Measurements from ENCODE around the gene GPER1.
"Not testable (repeated sequence)": the region's sequence is repeated elsewhere in the genome, so short reads cannot be mapped to it uniquely, and the experiment has no call there.

The GPER1 gene

DNA sequence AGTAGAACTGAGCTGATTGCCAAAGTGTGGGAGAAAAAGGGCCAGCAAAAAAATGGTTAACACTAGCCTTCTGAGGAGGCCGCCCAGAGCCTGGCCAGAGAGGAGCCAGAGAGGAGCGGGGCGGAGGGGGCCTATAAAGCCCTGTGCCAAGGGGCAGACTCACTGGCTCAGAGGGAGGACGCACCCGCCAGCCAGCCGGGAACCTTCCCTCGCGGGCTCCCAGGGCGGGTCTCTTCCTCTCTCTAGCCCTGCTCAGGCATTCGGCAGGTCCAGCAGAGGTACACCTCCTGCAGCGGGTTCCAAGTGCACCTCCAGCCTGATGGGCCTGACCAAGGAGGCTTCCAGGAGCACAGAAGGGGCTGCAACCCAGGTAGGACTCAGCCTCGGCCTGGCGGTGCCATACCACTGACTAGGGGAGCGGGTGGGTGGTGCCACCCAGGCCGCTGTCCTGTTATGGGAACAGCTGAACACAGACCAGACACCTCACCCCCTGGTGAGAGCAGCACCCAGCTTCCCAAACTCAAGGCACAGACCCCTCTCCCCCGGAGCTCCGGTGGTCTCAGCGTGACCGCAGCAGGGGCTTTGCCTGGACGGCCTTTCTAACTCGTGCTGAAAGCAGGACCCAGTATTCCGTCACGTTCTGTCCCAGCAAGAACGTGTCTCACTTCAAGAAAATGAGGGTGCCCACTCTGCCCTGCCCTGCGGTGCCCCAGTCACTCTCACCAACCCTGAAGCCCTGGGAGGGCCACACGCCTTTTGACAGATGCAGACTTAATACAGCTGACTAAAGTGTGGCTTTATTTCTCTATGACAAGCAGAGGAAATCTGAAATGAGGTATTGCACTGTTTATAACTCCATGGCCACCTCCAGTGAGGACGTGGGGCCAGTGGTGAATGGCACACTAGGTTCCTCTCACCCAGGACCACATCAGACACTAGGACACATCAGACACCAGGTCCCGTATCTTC, at the start of gene GPER1:
Gene GPER1, plus strand, starts transcription at position 162 of the 969 bp plus-strand sequence. CDS start 3,616 bp downstream, outside the sequence.
- no peak for DNase-seq (ENCODE audit: low spot score)

DNA sequence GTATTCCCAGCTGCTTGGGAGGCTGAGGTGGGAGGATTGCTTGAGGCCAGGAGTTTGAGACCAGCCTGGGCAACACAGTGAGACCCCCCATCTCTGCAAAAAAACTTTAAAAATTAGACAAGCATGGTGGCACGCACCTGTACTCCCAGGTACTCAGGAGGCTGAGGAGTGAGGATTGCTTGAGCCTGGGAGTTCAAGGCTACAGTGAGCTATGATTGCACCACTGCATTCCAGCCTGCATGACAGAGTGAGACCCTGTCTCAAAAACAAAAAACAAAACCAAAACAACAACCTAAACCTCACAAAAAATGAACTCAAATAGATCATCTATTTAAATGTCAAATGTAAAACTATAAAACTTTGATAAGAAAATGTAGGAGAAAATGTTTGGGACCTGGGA, 47.7 kb upstream of the GPER1 start:
- DNase-seq (ENCODE audit: low spot score), result not testable (repeated sequence)

DNA sequence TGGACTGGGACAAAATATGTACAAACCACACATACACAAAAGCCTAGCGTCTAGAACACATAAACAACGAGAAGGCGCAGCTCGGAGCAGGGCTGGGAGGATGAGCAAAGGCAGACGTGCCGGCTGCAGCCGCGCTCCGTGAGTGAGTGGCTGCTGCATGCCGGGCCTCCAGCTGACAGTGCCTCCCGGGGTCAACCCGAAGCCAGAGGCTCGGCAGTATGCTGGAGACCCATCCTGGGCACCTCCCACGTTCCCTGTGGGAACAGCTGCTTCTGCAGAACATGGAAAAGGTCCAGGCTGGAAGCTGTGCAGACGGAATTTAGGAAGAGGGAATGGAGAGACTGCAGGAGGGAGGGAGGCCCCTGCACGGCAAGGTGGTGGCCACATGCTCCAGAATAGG, 47.1 kb upstream of the GPER1 start:
- no peak for DNase-seq (ENCODE audit: low spot score)

DNA sequence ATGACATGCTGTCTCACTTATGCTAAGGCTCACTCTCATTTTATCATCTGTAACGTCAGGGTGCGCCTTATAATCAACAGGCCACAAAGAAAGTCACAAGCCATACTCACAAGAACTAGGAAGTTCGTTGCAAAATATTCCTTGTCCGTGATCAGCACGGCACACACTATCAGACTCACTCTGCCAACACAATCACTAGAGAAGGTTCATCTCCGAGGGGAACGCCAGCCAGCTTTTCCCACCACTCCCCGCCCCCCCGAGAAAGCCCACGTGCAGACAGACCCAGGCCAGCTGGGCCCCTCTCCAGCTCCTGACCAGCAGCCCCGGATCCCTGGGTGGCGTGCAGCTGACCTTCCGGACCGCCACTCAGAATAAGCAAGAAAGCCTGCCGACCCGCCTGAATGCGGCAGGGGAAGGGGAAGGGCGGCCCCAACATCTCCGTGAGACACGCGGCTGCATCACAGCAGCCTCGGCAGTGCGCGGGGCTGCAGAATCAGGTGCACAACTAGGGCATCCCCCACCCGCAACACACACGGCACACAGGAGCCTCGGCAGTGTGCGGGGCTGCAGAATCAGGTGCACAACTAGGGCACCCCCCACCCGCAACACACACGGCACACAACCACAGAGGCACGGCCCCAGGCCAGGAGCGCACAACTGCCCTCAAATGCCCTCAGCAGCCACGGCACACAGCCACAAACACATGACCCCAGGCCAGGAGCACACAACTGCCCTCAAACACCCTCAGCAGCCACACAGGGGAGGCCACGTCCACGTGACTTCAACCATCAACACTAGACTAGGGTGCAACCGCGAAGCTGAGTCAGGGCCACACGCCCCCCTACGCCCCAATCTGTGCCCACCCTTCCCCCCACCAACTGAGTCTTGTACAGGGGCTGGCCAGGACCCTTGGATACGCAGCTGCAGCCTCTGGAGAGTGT, 46.1 kb upstream of the GPER1 start:
- peak; percentile 24 for DNase-seq (ENCODE audit: low spot score)

DNA sequence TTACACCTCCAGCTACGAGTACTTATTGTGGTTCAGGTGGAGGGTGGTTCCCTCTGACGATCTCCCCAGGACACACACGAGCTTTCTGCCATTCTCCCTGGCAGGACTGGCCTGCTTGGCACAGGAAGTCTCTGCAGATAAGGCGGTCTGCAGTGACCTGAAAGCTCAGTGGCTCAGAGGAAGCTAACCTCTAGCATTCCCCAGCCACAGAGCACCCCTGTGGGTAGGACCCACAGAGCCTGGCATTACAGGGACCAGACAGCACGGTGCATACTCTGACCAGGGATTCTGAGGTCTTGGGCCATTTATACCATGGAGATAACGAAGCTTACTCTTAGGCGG, 45.5 kb upstream of the GPER1 start:
- DNase-seq (ENCODE audit: low spot score), result peak; percentile 70

DNA sequence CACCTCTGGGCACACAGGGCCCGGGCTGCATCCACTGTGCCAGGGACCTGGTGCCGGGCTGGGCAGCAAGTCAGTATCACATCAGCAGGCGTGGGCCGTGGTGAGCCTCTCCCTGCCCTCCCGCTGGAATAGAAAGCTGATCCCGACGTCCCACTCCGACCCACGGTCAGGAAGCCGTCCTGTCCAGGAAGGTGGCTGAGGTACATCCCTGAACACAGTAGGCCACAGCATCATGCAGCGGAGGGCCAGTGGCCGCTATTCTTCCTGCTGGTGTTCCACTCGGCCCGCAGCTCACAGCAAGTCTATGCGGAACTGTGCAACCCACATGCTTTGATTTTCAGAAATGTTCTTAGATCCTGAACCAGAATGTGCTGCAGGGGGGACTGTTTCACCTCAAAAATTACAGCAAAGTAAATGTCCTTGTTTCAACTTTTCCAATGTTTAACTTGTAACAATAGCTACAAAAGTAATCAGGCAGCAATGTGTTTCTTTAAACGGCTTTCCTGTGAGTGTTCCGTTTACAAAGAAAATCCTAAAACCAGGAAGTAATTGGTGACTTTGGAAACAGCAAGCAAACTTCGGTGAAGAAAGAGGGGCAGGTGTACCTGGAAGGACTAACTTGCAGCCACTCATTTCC, 44.2 kb upstream of the GPER1 start:
- DNase-seq (ENCODE audit: low spot score), result peak; percentile 44

DNA sequence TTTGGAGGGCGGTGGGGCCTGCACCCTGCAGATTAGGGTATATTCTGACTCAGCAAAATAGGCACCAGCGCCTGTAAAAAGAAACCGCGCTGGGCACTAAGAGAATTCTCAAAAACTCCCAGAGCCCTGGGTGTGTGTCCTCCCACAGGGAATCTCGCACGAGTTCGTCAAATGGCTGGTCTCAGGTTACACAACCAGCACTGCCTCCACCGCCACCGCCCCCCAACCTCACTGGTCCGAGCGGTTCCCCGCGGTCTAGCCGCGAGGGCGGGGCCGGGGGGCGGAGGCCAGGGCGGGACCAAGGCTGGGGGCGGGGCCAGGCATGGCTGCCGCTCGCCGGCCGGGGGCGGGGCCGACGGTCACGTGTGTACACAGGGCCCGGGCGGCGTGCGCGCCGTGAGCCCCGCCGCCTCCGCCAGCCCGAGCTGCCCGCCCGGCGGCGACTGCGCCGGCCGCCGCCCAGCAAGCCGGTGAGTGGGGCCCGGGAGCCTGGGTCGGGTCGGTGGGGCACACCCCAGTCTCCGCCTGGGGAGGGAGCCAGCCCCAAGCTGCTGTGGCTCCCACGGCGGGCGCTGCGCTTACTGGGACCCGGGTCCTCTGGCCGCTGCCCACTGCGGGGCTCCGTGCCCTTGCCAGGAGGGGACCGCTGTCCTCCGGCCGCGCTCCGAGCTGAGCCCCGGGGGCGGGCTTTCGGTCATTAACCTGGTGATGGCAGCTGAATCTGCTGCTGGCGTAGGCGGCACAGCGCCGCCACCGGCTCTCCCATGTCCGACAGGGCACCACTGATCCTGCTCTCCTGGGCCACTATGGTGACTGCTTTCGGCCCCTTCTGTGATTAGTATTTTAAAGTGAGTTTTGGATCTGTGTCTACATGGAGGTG, 43.5 kb upstream of the GPER1 start, which contains the start of gene GPR146:
Gene GPR146, plus strand, starts transcription at position 358 of the 880 bp plus-strand sequence. CDS start 12,970 bp downstream, outside the sequence.
- peak; percentile 94 for DNase-seq (ENCODE audit: low spot score)

DNA sequence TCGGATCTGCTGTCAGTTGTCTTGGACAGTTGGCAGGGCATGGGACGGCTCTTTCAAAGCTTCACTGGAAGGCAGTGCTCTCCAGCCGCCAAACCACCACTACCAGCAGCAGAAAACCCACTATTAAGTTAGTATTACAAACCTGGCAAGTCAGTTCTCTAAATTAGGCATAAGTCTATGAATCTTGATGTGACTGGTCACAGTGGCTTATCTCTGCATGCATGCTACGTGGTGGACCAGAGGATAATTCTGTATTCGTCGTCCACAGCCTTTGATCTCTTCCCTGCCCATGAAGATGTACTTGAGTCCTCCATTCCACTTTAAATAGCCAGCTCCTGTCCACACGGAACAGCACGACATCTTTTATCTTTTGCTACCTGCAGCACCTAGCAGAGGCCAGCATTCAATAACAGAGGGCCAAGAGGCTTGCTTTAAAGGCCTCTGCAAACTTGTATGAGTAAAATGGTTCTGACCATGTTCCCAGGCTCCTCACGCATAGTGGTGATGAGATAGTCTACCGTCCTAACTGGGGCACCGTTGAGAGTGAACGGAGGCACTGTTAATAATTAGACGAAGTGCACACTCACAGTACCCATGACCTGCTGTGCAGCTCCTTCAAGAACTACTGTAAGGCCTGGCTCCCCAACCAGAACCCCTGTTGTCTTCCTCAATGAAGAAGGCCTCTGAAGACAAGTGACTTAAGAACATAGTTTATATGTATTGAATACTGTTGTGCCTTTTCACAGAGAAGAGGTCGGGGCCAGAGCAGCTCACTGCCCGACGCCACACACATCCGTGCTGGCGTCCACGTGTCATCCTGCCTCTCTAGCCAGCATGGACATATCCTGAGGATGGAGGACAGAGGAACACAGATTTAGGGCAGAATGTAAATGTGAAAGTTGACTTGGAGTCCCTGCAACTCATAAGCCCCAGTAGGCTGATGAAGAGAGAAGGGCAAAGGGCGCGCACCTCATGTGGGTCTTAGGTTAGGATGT, 42.5 kb upstream of the GPER1 start:
- peak; percentile 52 for DNase-seq (ENCODE audit: low spot score)

DNA sequence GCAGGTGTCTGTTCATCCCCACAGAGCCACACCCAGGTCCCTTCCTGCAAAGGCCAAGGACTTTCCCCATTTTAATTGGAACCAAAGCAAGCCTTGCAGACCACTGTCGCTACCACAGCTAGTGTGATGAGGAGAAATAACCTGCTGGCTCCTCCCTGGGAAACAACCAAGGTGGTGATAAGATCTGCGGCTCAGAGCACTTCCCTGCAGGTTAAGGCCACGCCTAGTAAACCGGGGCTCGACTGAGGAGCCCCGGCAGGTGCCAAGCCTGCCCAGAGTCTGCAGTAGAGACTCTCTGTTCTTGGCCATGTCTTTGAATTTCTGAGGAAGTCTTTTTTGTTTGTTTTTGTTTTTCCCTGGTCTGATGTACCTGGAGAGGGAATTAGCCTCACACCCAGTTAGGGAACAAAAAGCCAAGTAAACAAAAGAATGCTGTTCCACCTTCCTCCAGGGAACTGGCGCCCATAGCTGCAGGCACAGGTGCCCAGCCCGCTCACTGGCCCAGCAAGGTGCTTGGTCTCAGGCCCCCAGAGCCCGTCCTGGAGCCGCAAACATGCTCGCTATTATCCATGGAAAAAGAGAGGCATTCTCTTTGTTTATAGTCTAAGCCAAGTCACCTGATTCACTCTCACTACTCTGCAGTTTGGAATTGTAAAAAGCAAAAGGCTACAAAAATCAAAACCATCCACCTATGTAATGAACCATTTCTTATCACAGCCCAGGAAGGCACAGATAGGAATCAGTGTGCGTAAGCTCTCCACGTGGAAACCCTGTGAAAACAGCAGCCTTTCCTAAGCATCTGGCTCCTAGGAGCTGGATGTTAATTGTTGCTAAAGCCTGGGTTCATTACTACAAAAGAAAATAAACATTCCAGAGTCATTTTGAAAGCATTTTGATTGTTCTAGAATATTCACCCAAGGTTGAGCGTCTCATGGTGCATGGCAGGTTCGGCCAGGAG, 40.9 kb upstream of the GPER1 start:
- no peak for DNase-seq (ENCODE audit: low spot score)

DNA sequence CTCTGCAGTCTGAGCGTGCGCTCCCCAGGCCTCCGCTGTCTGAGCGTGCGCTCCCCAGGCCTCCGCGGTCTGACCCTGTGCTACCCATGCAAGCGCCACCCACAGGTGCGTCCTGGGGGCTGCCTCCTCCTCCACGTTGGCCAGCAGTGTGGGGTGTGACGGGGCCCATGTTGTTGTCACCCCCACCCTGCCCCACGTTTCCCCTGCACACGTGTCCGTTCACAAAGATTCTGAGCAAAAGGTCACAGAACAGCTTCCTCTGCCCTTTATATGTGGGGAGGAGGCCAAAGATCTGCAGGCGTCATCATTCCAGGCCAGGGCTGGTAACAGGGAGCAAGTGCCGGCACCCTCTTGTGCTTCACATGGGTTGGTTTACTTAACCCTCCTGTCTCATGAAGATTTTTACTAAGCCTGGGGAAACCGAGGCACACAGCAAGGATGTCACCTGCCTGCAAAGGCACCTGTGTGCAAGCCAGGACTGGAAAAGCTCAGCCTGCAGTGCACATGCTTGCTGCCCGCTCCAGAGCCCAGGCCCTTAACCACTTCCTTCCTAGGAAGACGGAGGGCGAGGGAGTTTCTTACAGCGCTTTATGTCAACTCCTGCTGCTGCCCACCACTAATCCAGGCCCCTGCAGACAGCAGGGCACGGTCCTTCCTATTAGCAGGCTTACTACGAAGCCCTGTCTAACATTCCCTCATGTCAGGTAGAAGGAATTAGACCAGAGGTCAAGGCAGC, 38.7 kb upstream of the GPER1 start:
- DNase-seq (ENCODE audit: low spot score), result no peak

DNA sequence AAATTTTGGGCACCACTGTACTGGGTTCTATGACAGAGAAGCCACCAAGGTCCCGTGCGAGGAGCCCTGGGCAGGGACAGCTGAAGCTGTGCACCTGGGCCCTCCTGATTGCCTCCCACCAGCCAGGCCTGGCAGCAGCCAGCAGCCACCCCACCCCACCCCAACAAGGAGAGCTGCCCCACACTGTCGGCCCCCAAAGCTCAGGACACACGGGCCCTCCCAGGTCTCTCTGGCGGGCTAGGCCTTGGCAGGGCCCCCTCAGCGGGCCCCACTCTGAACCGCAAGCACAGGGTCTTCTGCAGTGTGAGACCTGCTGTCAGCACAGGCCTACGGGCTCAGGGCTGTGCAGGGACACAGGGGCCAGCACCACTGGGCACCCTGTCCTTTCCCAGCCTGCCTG, 38.1 kb upstream of the GPER1 start:
- DNase-seq (ENCODE audit: low spot score), result no peak

DNA sequence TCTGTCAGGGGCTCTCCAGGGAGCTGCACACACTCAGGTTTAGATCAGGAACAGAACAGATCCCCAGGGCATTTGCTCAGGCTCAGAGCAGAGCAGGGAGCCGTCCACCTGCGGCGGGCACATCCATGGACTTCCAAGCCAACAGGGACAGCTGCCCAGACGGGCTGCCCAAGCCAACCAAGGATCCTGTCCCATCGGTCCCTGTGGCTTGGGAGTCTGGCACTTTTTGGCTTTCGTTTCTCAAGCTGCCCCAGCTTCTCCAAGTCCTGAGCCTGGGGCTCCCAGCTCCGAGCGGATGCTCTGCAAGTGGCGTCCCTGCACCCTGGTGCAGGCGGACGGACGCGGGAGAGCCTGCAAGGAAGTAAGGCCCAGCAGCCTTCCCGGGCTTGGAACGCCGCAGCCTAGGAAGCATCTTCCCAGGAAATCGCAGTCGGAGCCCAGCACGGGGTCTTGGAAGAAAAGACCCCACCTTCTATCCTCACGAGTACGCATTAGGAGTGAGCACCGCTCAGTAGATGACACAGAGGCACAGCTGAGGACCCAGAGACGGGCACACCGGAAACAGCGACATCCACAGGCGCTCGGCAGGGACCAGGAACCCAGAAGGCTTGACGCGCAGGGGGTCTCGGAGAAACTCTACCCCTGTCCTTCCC, 37.5 kb upstream of the GPER1 start:
- DNase-seq (ENCODE audit: low spot score), result no peak

DNA sequence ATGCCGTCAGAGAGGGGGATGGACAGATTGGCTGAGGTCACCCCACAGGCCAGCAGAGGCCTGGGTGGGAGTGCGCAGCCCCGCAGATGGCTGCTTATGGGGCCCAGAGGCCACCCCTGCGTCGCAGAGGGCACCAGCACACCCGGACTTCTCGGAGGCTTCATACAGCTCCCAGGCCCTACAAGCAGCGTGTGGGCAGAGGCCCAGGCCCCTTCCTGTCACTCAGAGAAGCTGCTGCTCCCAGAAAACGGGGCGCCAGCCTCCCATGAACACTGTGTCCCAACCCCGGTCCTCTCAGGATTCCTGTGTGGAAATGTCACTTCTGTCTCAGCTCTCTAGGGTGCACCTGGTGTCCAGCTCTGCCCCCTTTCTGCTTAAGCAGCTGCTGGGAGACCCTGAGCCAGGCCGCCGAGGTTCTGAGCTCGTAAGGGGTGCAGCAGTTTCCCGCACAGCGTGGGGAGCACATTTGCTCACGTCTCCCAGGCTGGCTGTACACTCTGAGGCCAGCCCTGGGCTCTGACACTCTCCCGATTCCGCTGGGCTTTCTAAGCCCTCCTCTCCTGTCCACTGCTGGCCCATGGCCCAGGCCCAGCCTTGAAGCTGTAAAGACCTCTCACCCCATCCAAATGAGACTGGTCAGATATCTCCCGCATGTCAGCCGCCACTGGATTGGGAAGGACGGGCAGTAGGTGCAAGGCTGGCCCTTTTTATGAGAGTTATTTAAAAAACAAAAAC, 36.8 kb upstream of the GPER1 start:
- DNase-seq (ENCODE audit: low spot score), result no peak

DNA sequence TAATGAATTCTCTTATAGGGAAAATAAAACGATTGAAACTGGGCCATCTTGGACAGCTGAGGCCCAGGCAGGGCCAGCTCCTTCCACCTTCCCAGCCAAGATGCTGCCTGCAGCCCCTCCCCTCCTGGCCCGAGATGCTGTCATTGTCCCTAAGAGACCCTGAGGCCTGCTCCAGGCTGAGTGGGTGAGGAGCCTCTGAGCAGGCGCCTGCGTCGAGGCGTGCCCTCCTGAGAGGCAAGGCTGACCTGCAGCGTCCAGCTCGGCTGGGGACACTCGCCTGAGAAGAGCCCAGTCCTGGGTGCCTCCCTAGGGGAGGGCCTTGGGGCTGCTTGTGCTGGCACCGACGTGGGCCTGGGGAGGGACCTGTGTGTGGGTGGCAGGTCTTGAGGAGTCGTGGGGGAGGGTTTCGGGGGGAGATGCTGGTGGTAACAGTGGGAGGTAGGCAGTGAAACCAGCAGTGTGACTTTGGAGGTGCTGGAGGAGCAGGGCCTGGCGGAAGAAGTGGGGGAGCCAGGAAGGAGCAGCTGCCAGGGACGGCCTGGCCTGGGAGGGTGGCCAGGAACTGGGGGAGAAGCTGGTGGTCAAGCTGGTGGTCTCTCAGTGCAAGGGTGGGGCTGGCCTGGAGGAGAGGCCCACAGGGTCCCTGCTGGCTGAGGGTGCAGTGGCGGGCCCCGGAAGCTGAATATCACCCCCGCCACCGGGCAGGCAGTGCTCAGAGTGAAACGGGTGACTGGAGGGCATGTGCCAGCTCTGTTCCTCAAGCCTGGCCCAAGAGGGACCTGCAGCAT, 35.7 kb upstream of the GPER1 start:
- DNase-seq (ENCODE audit: low spot score), result no peak

DNA sequence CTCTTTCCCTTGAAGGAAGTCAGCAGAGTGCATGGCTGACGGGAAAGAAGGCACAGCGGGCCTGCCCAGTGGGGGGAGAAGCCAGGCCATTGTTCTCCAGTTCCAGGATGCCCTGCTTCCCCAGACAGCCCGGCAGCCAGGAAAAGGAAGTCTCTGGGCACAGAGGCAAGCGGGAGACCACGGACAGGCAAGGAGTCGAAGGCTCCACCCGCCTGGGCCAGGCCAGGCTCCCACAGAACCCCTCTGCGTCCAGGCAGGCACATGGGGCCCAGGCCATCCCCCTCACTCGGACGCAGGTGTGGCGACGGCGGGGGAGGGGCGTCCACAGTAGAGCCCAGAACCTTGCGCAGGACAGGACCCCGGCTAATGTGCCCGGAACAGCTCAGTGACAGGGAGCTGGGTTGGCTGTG, 34.9 kb upstream of the GPER1 start:
- DNase-seq (ENCODE audit: low spot score), result no peak

DNA sequence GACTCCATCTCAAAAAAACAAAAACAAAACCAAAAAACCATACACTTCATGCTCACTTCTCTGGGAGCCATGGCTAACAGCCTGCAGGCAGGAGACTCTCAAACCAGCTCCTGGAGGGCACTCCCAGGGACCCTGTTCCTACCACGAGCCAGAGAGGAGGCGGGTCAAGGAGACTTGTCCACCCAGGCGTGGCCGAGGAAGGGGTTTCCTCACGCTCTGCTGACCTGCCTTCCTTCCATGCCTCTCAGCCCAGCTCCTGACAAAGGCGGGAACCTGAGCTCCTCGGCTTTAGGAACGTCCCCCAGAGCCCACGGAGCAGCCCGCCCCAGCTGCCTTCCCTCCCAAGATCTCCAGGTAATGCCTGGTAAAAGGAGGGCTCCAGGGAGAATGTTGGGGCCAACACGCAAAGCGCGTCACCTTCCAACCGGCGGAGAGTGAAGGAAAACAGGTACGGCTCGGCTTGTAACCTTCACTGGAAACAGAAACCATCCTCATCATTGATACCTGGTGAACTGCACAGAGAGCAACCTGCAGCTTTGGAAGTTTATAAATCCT, 34.0 kb upstream of the GPER1 start:
- no peak for DNase-seq (ENCODE audit: low spot score)

Measured in hematopoietic multipotent progenitor cell treated with erythropoietin and hydrocortisone succinate and interleukin-3 and kit ligand, for 15 days (in vitro differentiated cells).